ENCODE results near the gene ODR4. TPM values are rescaled to one million over a fixed set of nuclear protein-coding genes. Genes with fewer than 3 reads are reported as not detected.

The ODR4 gene
- total RNA-seq = 10 to 100 TPM in 3 of 4 donors, 1 to 10 TPM in 1; 9.0 to 24.4 (median 18.5) TPM
- polyA plus RNA-seq = 1 to 10 TPM; 4.2 to 8.8 (median 4.6) TPM

- WGBS, 2 donors = 0% methylated on average over 60 of the region's 60 CpGs
- Histone ChIP-seq H3K4me3 (peak within 1 kb of the TSS; percentile 77 to 89 (median 82)), H3K27me3 (no peaks in the 10 kb centered on the region), H3K36me3 (peaks cover 0 to 32% (median 5%) of the 10 kb centered on the region in 4 donors), H3K9me3 (no peaks in the 10 kb centered on the region), H3K4me1 (peaks cover 0 to 41% (median 28%) of the 10 kb centered on the region in 4 donors), H3K27ac (peak within 1 kb of the TSS; percentile 91 to 97 (median 96))
- peak; percentile 99 for DNase-seq
- peak; percentile 56 to 66 for TF ChIP-seq POLR2A (IDR thresholded peaks at IDR 0.05)
- peak in 1 of 4 donors; percentile 30 for TF ChIP-seq EP300 (IDR thresholded peaks at IDR 0.05)
- TF ChIP-seq, protein P1, sequence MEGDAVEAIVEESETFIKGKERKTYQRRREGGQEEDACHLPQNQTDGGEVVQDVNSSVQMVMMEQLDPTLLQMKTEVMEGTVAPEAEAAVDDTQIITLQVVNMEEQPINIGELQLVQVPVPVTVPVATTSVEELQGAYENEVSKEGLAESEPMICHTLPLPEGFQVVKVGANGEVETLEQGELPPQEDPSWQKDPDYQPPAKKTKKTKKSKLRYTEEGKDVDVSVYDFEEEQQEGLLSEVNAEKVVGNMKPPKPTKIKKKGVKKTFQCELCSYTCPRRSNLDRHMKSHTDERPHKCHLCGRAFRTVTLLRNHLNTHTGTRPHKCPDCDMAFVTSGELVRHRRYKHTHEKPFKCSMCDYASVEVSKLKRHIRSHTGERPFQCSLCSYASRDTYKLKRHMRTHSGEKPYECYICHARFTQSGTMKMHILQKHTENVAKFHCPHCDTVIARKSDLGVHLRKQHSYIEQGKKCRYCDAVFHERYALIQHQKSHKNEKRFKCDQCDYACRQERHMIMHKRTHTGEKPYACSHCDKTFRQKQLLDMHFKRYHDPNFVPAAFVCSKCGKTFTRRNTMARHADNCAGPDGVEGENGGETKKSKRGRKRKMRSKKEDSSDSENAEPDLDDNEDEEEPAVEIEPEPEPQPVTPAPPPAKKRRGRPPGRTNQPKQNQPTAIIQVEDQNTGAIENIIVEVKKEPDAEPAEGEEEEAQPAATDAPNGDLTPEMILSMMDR (IDR thresholded peaks at IDR 0.05) = peak; percentile 83 to 98 (median 90)
- TF ChIP-seq POLR2AphosphoS5 (IDR thresholded peaks at IDR 0.05) = peak; percentile 71 to 98 (median 88)
- intact Hi-C loops (cut with DNase I) = loop anchor here (10.0 kb wide), 1 partner anchor 1621 kb away; the partner anchor contains the start of gene EDEM3
These were observed at the start of gene ODR4, which contains the start of gene TPR for GRCh38 chr1:186375152-186375928. Gene ODR4 (plus strand): TSS chr1:186375838. CDS start chr1:186379786, 3,948 bp downstream. Gene TPR (minus strand): TSS chr1:186375253. CDS start chr1:186375028, 225 bp downstream.

GRCh38 chr1:186326009-186326408, 49.6 kb upstream of the ODR4 start:
- no peak overlapping the region for H3K4me3 ChIP-seq
- no peak for DNase-seq
- H3K9me3 ChIP-seq = no peaks in the 10 kb centered on the region
- no peak overlapping the region for H3K27ac ChIP-seq
- no peaks in the 10 kb centered on the region for H3K4me1 ChIP-seq
- H3K27me3 ChIP-seq = no peaks in the 10 kb centered on the region
- intact Hi-C loops (cut with DNase I) = loop anchor here (10.0 kb wide), 1 partner anchor 69 kb away; no protein-coding TSS in a partner anchor
- TF ChIP-seq POLR2AphosphoS5 (IDR thresholded peaks at IDR 0.05) = no peak
- 88 to 94% methylated on average over 1 of the region's 1 CpG for WGBS, 2 donors
- H3K36me3 ChIP-seq = peaks cover 14 to 96% (median 37%) of the 10 kb centered on the region in 4 donors

- Histone ChIP-seq H3K4me3 (no peak overlapping the region), H3K36me3 (peaks cover 12 to 96% (median 39%) of the 10 kb centered on the region in 4 donors), H3K27ac (no peak overlapping the region), H3K27me3 (no peaks in the 10 kb centered on the region), H3K9me3 (no peaks in the 10 kb centered on the region), H3K4me1 (no peaks in the 10 kb centered on the region)
- TF ChIP-seq, protein P1 (IDR thresholded peaks at IDR 0.05) = no peak
- TF ChIP-seq POLR2A (IDR thresholded peaks at IDR 0.05) (no peak), POLR2AphosphoS5 (IDR thresholded peaks at IDR 0.05) (no peak), EP300 (IDR thresholded peaks at IDR 0.05) (no peak)
- no peak for DNase-seq
- 95 to 97% methylated on average over 1 of the region's 1 CpG for WGBS, 2 donors
- intact Hi-C loops (cut with DNase I) = loop anchor here (10.0 kb wide), 1 partner anchor 67 kb away; no protein-coding TSS in a partner anchor
These were observed 48.3 kb upstream of the ODR4 start for GRCh38 chr1:186327331-186327730.

- no peak overlapping the region for H3K4me3 ChIP-seq
- DNase-seq = no peak
- H3K27ac ChIP-seq = no peak overlapping the region
- H3K4me1 ChIP-seq = no peaks in the 10 kb centered on the region
- H3K36me3 ChIP-seq = peaks cover 23 to 96% (median 53%) of the 10 kb centered on the region in 4 donors
- no peaks in the 10 kb centered on the region for H3K9me3 ChIP-seq
- 99 to 100% methylated on average over 1 of the region's 1 CpG for WGBS, 2 donors
- intact Hi-C loops (cut with DNase I) = no loop called here
- H3K27me3 ChIP-seq = no peaks in the 10 kb centered on the region
- no peak for TF ChIP-seq POLR2AphosphoS5 (IDR thresholded peaks at IDR 0.05)
- TF ChIP-seq, protein P1 (IDR thresholded peaks at IDR 0.05) = peak in 1 of 4 experiments; percentile 20
These were observed 44.9 kb upstream of the ODR4 start for GRCh38 chr1:186330758-186331157.

DNA sequence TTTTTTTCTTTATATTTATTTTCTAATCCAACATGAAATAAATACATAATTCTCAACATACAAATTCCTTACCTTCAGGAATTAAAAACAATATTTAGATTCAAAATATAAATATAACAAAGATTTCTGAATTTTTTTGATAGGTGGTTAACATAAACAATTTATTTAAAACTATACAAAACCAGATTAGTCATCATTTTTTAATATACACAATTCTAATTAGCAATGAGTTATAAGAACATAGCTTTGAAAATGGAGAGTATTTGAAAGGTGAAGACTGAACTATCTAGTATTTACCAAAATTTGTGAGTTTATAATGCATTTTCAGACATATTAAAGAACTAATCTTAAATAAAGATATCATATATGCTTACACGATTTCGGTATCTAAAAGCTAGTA, 38.1 kb upstream of the ODR4 start:
- Histone ChIP-seq H3K27me3 (no peaks in the 10 kb centered on the region), H3K9me3 (no peaks in the 10 kb centered on the region), H3K27ac (no peak overlapping the region), H3K4me1 (no peaks in the 10 kb centered on the region), H3K4me3 (no peak overlapping the region), H3K36me3 (peaks cover 28 to 100% (median 56%) of the 10 kb centered on the region in 4 donors)
- no peak for DNase-seq
- 97 to 98% methylated on average over 2 of the region's 2 CpGs for WGBS, 2 donors
- intact Hi-C loops (cut with DNase I) = no loop called here
- TF ChIP-seq, protein P1 (IDR thresholded peaks at IDR 0.05) = no peak
- TF ChIP-seq POLR2A (IDR thresholded peaks at IDR 0.05) (no peak), EP300 (IDR thresholded peaks at IDR 0.05) (no peak), POLR2AphosphoS5 (IDR thresholded peaks at IDR 0.05) (no peak)

Measured in sigmoid colon (tissue), 7 donors.